M059J (cell line): Measurements from ENCODE around the gene PTX3. TPM values are rescaled to one million over a fixed set of nuclear protein-coding genes. Genes with fewer than 3 reads are reported as not detected.
A peak's percentile ranks its signal among the peaks of the same experiment; 100 is the strongest.

Source experiments
- DNase-seq: peaks from one replicate; pipeline ENCODE4 v3.0.0-alpha.2; 2012; ENCODE audit warnings: low read depth
- total RNA-seq: library from RNA; depleted of rRNA; stranded (reverse); fragments of >200 nt; shearing (Covaris generic); gene quantifications from 2 replicates; pipeline ENCODE4 v1.2.3, GENCODE V29; 2014; rRNA removed

Gene PTX3
- total RNA-seq, 1 experiment from 2014 or later = 24.0 TPM

GRCh38 chr3:157475921-157476414 is 39.3 kb downstream of the PTX3 start:
- DNase-seq = peak; percentile 98

GRCh38 chr3:157477441-157477840 is 40.8 kb downstream of the PTX3 start:
- peak; percentile 60 for DNase-seq

GRCh38 chr3:157479464-157480243 is 43.0 kb downstream of the PTX3 start:
- no peak for DNase-seq

- DNase-seq = no peak
Observed at GRCh38 chr3:157487339-157487738, 50.7 kb downstream of the PTX3 start.

GRCh38 chr3:157488144-157488543 is 51.5 kb downstream of the PTX3 start:
- peak; percentile 33 for DNase-seq

GRCh38 chr3:157491136-157491535 is 54.5 kb downstream of the PTX3 start:
- no peak for DNase-seq

Other genes starting within 250 kb of the PTX3 start
- gene VEPH1, start 66.6 kb downstream of the PTX3 start, total RNA-seq = 54.4 and 58.0 TPM in 2 replicates